Measurements from ENCODE around the gene DPEP2.
"Not testable (repeated sequence)": the region's sequence is repeated elsewhere in the genome, so short reads cannot be mapped to it uniquely, and the experiment has no call there.

DPEP2 gene

GRCh38 chr16:68005211-68005610, 5.9 kb upstream of the DPEP2 start:
- DNase-seq = no peak

- DNase-seq = no peak
Observed at GRCh38 chr16:68003031-68003430, 3.7 kb upstream of the DPEP2 start.

- DNase-seq = no peak
Observed at GRCh38 chr16:68000450-68000849, 1.2 kb upstream of the DPEP2 start.

- no peak for DNase-seq
Observed at GRCh38 chr16:67999985-68000384, 701 bp upstream of the DPEP2 start.

GRCh38 chr16:67998231-67998778, 979 bp downstream of the DPEP2 start:
- DNase-seq = not testable (repeated sequence)

GRCh38 chr16:67996666-67997065, 2.6 kb downstream of the DPEP2 start:
- DNase-seq = no peak

GRCh38 chr16:67995423-67995822, 3.9 kb downstream of the DPEP2 start:
- peak; percentile 51 for DNase-seq

- not testable (repeated sequence) for DNase-seq
Observed at GRCh38 chr16:67994040-67994408, 5.3 kb downstream of the DPEP2 start.

- DNase-seq = peak; percentile 90
Observed at GRCh38 chr16:67993207-67994039, 5.9 kb downstream of the DPEP2 start.

GRCh38 chr16:67992661-67993206, 6.5 kb downstream of the DPEP2 start:
- no peak for DNase-seq

- DNase-seq = no peak
Observed at GRCh38 chr16:67990018-67990386, 9.3 kb downstream of the DPEP2 start.

- no peak for DNase-seq
Observed at GRCh38 chr16:67989322-67990017, 9.8 kb downstream of the DPEP2 start.

GRCh38 chr16:67988675-67989074, 10.6 kb downstream of the DPEP2 start:
- no peak for DNase-seq

- DNase-seq = no peak
Observed at GRCh38 chr16:67987460-67988160, 11.7 kb downstream of the DPEP2 start.

GRCh38 chr16:67986949-67987348, 12.3 kb downstream of the DPEP2 start:
- no peak for DNase-seq

GRCh38 chr16:67982011-67982696, 17.1 kb downstream of the DPEP2 start:
- no peak for DNase-seq

GRCh38 chr16:67979955-67980678, 19.2 kb downstream of the DPEP2 start, which contains the start of gene DPEP3:
Gene DPEP3 (minus strand): TSS chr16:67980499. CDS start chr16:67980380, 119 bp downstream.
- DNase-seq = no peak

- no peak for DNase-seq
Observed at GRCh38 chr16:67977469-67978227, 21.6 kb downstream of the DPEP2 start.

GRCh38 chr16:67977005-67977404, 22.3 kb downstream of the DPEP2 start:
- no peak for DNase-seq

GRCh38 chr16:67976205-67976604, 23.1 kb downstream of the DPEP2 start:
- DNase-seq = no peak
